Spleen (tissue), 11 donors: Measurements from ENCODE around the gene PAK6. TPM values are rescaled to one million over a fixed set of nuclear protein-coding genes. Genes with fewer than 3 reads are reported as not detected.

Experiments used
- DNase-seq: peaks from one replicate; pipeline ENCODE4 v3.0.0-alpha.2; 2020
- H3K27ac ChIP-seq, 8 donors: fragments of 200-600 bp; sonication (generic) in 7 of 8; 1 replicate in 4 of 8; 2 replicates in 4 of 8; pipeline versions ENCODE4 v1.5.0 to v1.8.0; 2016 to 2021; ENCODE audit warnings: inconsistent platforms in 4 of 8, mild to moderate bottlenecking in 4 of 8, moderate library complexity in 1 of 8
- H3K27me3 ChIP-seq, 7 donors: fragments of 200-600 bp; sonication (generic) in 6 of 7; replicated peaks in 1 of 7; 1 replicate in 4 of 7; 2 replicates in 3 of 7; pipeline versions ENCODE4 v1.5.0 to v1.8.0; 2016 to 2021; ENCODE audit warnings: inconsistent platforms in 3 of 7, mild to moderate bottlenecking in 1 of 7
- H3K36me3 ChIP-seq, 6 donors: fragments of 200-600 bp; sonication (generic) in 5 of 6; 1 replicate in 4 of 6; 2 replicates in 2 of 6; pipeline versions ENCODE4 v1.5.0 to v1.8.0; 2016 to 2021; ENCODE audit warnings: inconsistent platforms in 2 of 6
- H3K4me1 ChIP-seq, 6 donors: fragments of 200-600 bp; sonication (generic) in 5 of 6; 1 replicate in 3 of 6; 2 replicates in 3 of 6; pipeline versions ENCODE4 v1.5.0 to v1.8.0; 2016 to 2021; ENCODE audit warnings: inconsistent platforms in 3 of 6
- H3K4me3 ChIP-seq, 8 donors: fragments of 200-600 bp; sonication (generic) in 7 of 8; 1 replicate in 4 of 8; 2 replicates in 4 of 8; pipeline versions ENCODE4 v1.5.0 to v1.8.0; 2016 to 2021; ENCODE audit warnings: inconsistent platforms in 4 of 8, mild to moderate bottlenecking in 4 of 8, moderate library complexity in 2 of 8
- H3K9me3 ChIP-seq, 8 donors: fragments of 200-600 bp; sonication (generic) in 7 of 8; 1 replicate in 4 of 8; 2 replicates in 4 of 8; pipeline versions ENCODE4 v1.5.0 to v1.8.0; 2016 to 2021; ENCODE audit warnings: inconsistent platforms in 4 of 8
- CTCF ChIP-seq, 11 experiments: fragments of 200-600 bp in 7 of 11; fragments of 450-650 bp in 4 of 11; sonication (generic) in 4 of 11; IDR thresholded peaks in 8 of 11; conservative IDR thresholded peaks in 3 of 11; 1 replicate in 7 of 11; 2 replicates in 4 of 11; pipeline versions ENCODE4 v1.4.0 to v1.8.0; 2016 to 2021; ENCODE audit warnings: antibody characterized with exemption in 11 of 11, inconsistent platforms in 4 of 11, mild to moderate bottlenecking in 1 of 11
- POLR2A ChIP-seq, 3 donors: fragments of 450-650 bp; IDR thresholded peaks; one replicate each; pipeline ENCODE4 v1.5.1; 2017; ENCODE audit warnings: antibody characterized with exemption in 3 of 3, mild to moderate bottlenecking in 1 of 3
- POLR2AphosphoS5 ChIP-seq, 3 donors: sonication (generic); formaldehyde crosslinking; IDR thresholded peaks; one replicate each; pipeline ENCODE4 v1.5.1; 2017; ENCODE audit warnings: antibody characterized with exemption in 3 of 3
- WGBS, 5 donors: extraction: QIAGEN DNeasy Blood & Tissue Kit in 3 of 5; methylation state at CpG; one replicate each; pipeline versions ENCODE4 v1.1.5 to v1.1.7; 2013 to 2018; 5-methylcytosine and 5-hydroxymethylcytosine counted together
- intact Hi-C: fragments of 100-400 bp; cut with DNase I; formaldehyde crosslinking; loops from one replicate; pipeline ENCODE4 v1.15.0; 2023; ENCODE audit warnings: low total_unique reads
- polyA plus RNA-seq, 3 donors: library from polyadenylated mRNA; stranded (reverse); fragments of 200-250 nt; gene quantifications; one replicate each; pipeline ENCODE4 v1.2.1, GENCODE V29; 2013
- total RNA-seq, 7 donors: library from RNA; depleted of rRNA in 3 of 7; stranded (reverse); fragments of >200 nt in 3 of 7; fragmentation: NEBNext Ultra II Directional in 4 of 7; extraction: Animal tissue kit (Norgen Biotek cat#: 25700) in 4 of 7; gene quantifications; one replicate each; pipeline versions ENCODE4 v1.1.0 to v1.2.1, GENCODE V29; 2016 to 2021
- donor health status: healthy with polysubstance abuse.
- donor health status: DM: no; HTN: no; CAD: no; lungs with moderate emphysema.
- donor health status: DM: no; HTN: no; CAD: no.
- donor health status: Bipolar disorder and iron deficiency.
- donor health status: healthy.
- donor health status: DM: no; HTN: no; CAD: no.
- donor health status: DM: yes; HTN: yes; CAD: no.

The PAK6 gene
- total and polyA plus RNA-seq, 10 donors, result 0.24 to 5.4 (median 1.7) TPM

- DNase-seq, result no peak
- intact Hi-C loops, result no loop called here
- Histone ChIP-seq H3K36me3 (no peaks in the 10 kb centered on the region), H3K27me3 (peaks cover 0 to 26% (median 11%) of the 10 kb centered on the region in 7 donors), H3K4me1 (peaks cover 3 to 40% (median 25%) of the 10 kb centered on the region in 6 donors), H3K27ac (peak overlapping the region in 7 of 8 donors; percentile 8 to 73 (median 48)), H3K9me3 (no peaks in the 10 kb centered on the region), H3K4me3 (peak overlapping the region in 1 of 8 donors; percentile 19)
- 33 to 57% (median 43%) methylated on average over 4 of the region's 4 CpGs for WGBS, 5 donors
- TF ChIP-seq POLR2AphosphoS5 (IDR thresholded peaks at IDR 0.05), result no peak
- TF ChIP-seq CTCF (IDR thresholded peaks at IDR 0.05 in 8 of 11, conservative IDR thresholded peaks at IDR 0.05 in 3 of 11), result no peak
- no peak for TF ChIP-seq POLR2A (IDR thresholded peaks at IDR 0.05)
Measured at GRCh38 chr15:40235201-40235885, 3.5 kb upstream of the PAK6 start.

- intact Hi-C loops, result no loop called here
- peak overlapping the region in 4 of 8 donors; percentile 16 to 59 (median 24) for H3K4me3 ChIP-seq
- 36 to 64% (median 49%) methylated on average over 5 of the region's 5 CpGs for WGBS, 5 donors
Measured at GRCh38 chr15:40239404-40239692, 485 bp downstream of the PAK6 start.

GRCh38 chr15:40239693-40240618 lies 1.1 kb downstream of the PAK6 start:
- H3K4me3 ChIP-seq, result peak overlapping the region in 1 of 8 donors; percentile 59
- H3K27ac ChIP-seq, result no peak overlapping the region
- H3K4me1 ChIP-seq, result peaks cover under 1 to 27% (median 19%) of the 10 kb centered on the region in 6 donors
- intact Hi-C loops, result no loop called here
- peaks cover 0 to 33% (median 11%) of the 10 kb centered on the region in 7 donors for H3K27me3 ChIP-seq
- H3K36me3 ChIP-seq, result no peaks in the 10 kb centered on the region
- 82 to 91% (median 87%) methylated on average over 17 to 19 of the region's 19 CpGs for WGBS, 5 donors
- H3K9me3 ChIP-seq, result no peaks in the 10 kb centered on the region
- peak; percentile 69 for DNase-seq
- TF ChIP-seq POLR2A (IDR thresholded peaks at IDR 0.05), result no peak
- TF ChIP-seq CTCF (IDR thresholded peaks at IDR 0.05 in 8 of 11, conservative IDR thresholded peaks at IDR 0.05 in 3 of 11), result no peak
- TF ChIP-seq POLR2AphosphoS5 (IDR thresholded peaks at IDR 0.05), result no peak

More at GRCh38 chr15:40239404-40239692, 485 bp downstream of the PAK6 start:
- Histone ChIP-seq H3K36me3 (no peaks in the 10 kb centered on the region), H3K9me3 (no peaks in the 10 kb centered on the region), H3K27ac (no peak overlapping the region), H3K27me3 (peaks cover 0 to 33% (median 11%) of the 10 kb centered on the region in 7 donors), H3K4me1 (peaks cover 3 to 34% (median 25%) of the 10 kb centered on the region in 6 donors)
- no peak for DNase-seq
- no peak for TF ChIP-seq POLR2AphosphoS5 (IDR thresholded peaks at IDR 0.05)
- TF ChIP-seq CTCF (IDR thresholded peaks at IDR 0.05 in 8 of 11, conservative IDR thresholded peaks at IDR 0.05 in 3 of 11), result no peak
- no peak for TF ChIP-seq POLR2A (IDR thresholded peaks at IDR 0.05)
